HepG2 (cell line): ENCODE results near the gene KCTD21. TPM values are rescaled to one million over a fixed set of nuclear protein-coding genes. Genes with fewer than 3 reads are reported as not detected.

Source experiments
- CCDC6 ChIP-seq: sonication (generic); formaldehyde crosslinking; IDR thresholded peaks from 2 replicates; pipeline ENCODE4 v1.8.1; 2022; ENCODE audit warnings: mild to moderate bottlenecking, missing genetic modification reagents, moderate library complexity
- HNRNPLL ChIP-seq: fragments of 200-400 bp; formaldehyde crosslinking; IDR thresholded peaks from 2 replicates; pipeline ENCODE4 v1.6.1; 2017; ENCODE audit warnings: mild to moderate bottlenecking, low read depth, low read length; ENCODE audit not compliant: poor library complexity, severe bottlenecking
- HOXA3 ChIP-seq: sonication (generic); formaldehyde crosslinking; IDR thresholded peaks from 2 replicates; pipeline ENCODE4 v1.5.0; 2020; ENCODE audit warnings: missing genetic modification reagents
- KDM5A ChIP-seq: fragments of 200-600 bp; sonication (generic); IDR thresholded peaks from 2 replicates; pipeline ENCODE4 v1.7.0; 2018; ENCODE audit warnings: antibody characterized with exemption, mild to moderate bottlenecking, low read length, borderline replicate concordance
- KLF12 ChIP-seq: sonication (generic); formaldehyde crosslinking; IDR thresholded peaks from 2 replicates; pipeline ENCODE4 v1.4.0; 2020; ENCODE audit warnings: missing genetic modification reagents, borderline replicate concordance
- NCOA5 ChIP-seq: sonication (generic); formaldehyde crosslinking; IDR thresholded peaks from 2 replicates; pipeline ENCODE4 v1.4.0; 2020; ENCODE audit warnings: missing genetic modification reagents
- SALL1 ChIP-seq: sonication (generic); formaldehyde crosslinking; IDR thresholded peaks from 2 replicates; pipeline ENCODE4 v1.8.0; 2022; ENCODE audit warnings: mild to moderate bottlenecking, missing genetic modification reagents
- THAP8 ChIP-seq: sonication (generic); formaldehyde crosslinking; IDR thresholded peaks from 2 replicates; pipeline ENCODE4 v1.5.1; 2020; ENCODE audit warnings: missing genetic modification reagents, mild to moderate bottlenecking, borderline replicate concordance
- THYN1 ChIP-seq: sonication (generic); formaldehyde crosslinking; IDR thresholded peaks from 2 replicates; pipeline ENCODE4 v1.8.1; 2023; ENCODE audit warnings: low read depth, mild to moderate bottlenecking, moderate library complexity, missing genetic modification reagents, borderline replicate concordance
- ZFP36L1 ChIP-seq: sonication (generic); formaldehyde crosslinking; IDR thresholded peaks from 2 replicates; pipeline ENCODE4 v1.8.0; 2022; ENCODE audit warnings: mild to moderate bottlenecking, missing genetic modification reagents, moderate library complexity
- ZHX2 ChIP-seq, 2 experiments: sonication (generic) in 1 of 2; formaldehyde crosslinking in 1 of 2; IDR thresholded peaks; 2 replicates each; pipeline versions ENCODE4 v1.6.1 to v1.9.0; 2014 to 2022; ENCODE audit warnings: antibody characterized with exemption in 1 of 2, borderline replicate concordance in 1 of 2, inconsistent platforms in 1 of 2, low read depth in 1 of 2, missing genetic modification reagents in 1 of 2
- ZNF18 ChIP-seq: sonication (generic); formaldehyde crosslinking; IDR thresholded peaks from 2 replicates; pipeline ENCODE4 v1.8.0; 2022; ENCODE audit warnings: mild to moderate bottlenecking, missing genetic modification reagents; ENCODE audit not compliant: insufficient replicate concordance
- ZNF569 ChIP-seq: sonication (generic); formaldehyde crosslinking; IDR thresholded peaks from 2 replicates; pipeline ENCODE4 v1.5.0; 2020; ENCODE audit warnings: mild to moderate bottlenecking, missing genetic modification reagents, moderate library complexity, borderline replicate concordance
- ZNF878 ChIP-seq: sonication (generic); formaldehyde crosslinking; IDR thresholded peaks from 2 replicates; pipeline ENCODE4 v1.8.1; 2023; ENCODE audit warnings: mild to moderate bottlenecking, missing genetic modification reagents, moderate library complexity
- ZXDC ChIP-seq: sonication (generic); formaldehyde crosslinking; IDR thresholded peaks from 2 replicates; pipeline ENCODE4 v1.5.0; 2020; ENCODE audit warnings: mild to moderate bottlenecking, missing genetic modification reagents
- polyA plus RNA-seq, 8 experiments: library from polyadenylated mRNA; depleted of rRNA in 3 of 8; stranded (reverse) in 7 of 8; unstranded in 1 of 8; fragments of >200 nt; fragmentation: Illumina TruSeq in 4 of 8; extraction: Trizol in 4 of 8; gene quantifications; 2 replicates each; pipeline versions ENCODE4 v1.2.1 to v1.2.3, GENCODE V29; 2011 to 2016; ENCODE audit warnings: low read depth in 4 of 8, missing spikeins in 1 of 8, mixed read lengths in 1 of 8; ENCODE audit not compliant: insufficient read depth in 1 of 8
- total RNA-seq, 5 experiments: library from RNA; depleted of rRNA; stranded (reverse); fragments of >200 nt; fragmentation: Illumina TruSeq; extraction: Trizol; gene quantifications; 2 replicates each; pipeline ENCODE4 v1.2.3, GENCODE V29; 2016; ENCODE audit warnings: low read depth in 1 of 5

The KCTD21 gene
- total and polyA plus RNA-seq, 2 of the 13 experiments (the other 11 are each of a cell fraction or from before 2014, with no cell fraction given) = 3.1 to 13.5 TPM

GRCh38 chr11:78139422-78140391 is 48.7 kb downstream of the KCTD21 start, which contains the start of gene ALG8 (continued):
- TF ChIP-seq ZNF878 (CRISPR knock-in tag) (peak; percentile 99), ZXDC (no peak), CCDC6 (CRISPR knock-in tag) (peak; percentile 96), NCOA5 (CRISPR knock-in tag) (no peak), HOXA3 (peak; percentile 89), KDM5A (peak; percentile 85), ZFP36L1 (CRISPR knock-in tag) (peak; percentile 94), KLF12 (CRISPR knock-in tag) (peak; percentile 68; the same call in 1 of the 2 replicates), THAP8 (CRISPR knock-in tag) (no peak), ZNF569 (no peak; the same call in 1 of the 2 replicates), SALL1 (CRISPR knock-in tag) (peak; percentile 88; the same call in 1 of the 2 replicates), HNRNPLL (peak; percentile 92), ZHX2 (IDR thresholded peaks at IDR 0.05; ENCODE audit: low read depth) (peak; percentile 76; the same call in 1 of the 2 replicates), ZHX2 (CRISPR knock-in tag; IDR thresholded peaks at IDR 0.05; ENCODE audit: borderline replicate concordance) (no peak; the same call in none of the 2 replicates), ZNF18 (CRISPR knock-in tag) (peak; percentile 56), THYN1 (CRISPR knock-in tag) (0 out of 2 replicates have a peak, but pooled peaks have one; percentile 56)
